Suppressor macrophage treated with lipopolysaccharide for 4 hours (primary cell): ENCODE measurements around the gene CAPN15.
"Not testable (repeated sequence)": the region's sequence is repeated elsewhere in the genome, so short reads cannot be mapped to it uniquely, and the experiment has no call there.

ENCODE experiments used
- DNase-seq: peaks from one replicate; pipeline ENCODE4 v3.0.0-alpha.2; 2020

The CAPN15 gene

DNA sequence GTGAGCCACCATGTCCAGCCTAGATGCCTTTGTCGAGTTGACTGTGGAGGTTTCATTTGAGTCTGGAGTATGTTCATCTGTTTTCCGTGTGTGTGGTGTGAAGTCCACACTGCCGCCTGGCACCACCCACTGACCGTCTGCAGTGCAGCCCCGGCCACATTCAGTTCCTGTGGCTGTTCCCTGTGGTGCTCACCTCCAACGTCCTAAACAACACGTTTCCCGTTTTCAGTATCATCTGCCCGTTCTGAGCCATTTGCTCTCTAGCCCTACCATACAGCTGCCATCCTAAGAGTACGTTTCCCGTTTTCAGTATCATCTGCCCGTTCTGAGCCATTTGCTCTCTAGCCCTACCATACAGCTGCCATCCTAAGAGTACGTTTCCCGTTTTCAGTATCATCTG lies 20.0 kb upstream of the CAPN15 start:
- not testable (repeated sequence) for DNase-seq

DNA sequence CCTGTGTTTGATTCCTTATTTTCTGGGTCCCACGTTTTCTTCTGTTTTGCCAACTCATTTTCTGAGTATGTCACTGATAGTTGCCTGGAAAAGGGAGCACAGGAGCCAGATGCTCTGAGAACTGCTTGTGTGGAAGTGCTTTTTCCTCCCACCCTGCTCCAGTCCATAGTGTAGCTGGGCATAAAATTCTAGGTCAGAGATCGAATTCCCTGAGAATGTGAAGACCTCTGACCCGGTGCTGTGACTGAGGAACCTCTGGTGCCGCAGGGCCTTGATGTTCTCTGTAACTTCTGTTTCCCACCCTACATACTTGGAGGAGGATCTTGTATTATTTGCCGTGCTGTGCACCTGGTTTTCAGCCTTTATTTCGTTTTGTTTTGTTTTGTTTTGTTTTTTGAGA lies 19.5 kb upstream of the CAPN15 start:
- DNase-seq = no peak

DNA sequence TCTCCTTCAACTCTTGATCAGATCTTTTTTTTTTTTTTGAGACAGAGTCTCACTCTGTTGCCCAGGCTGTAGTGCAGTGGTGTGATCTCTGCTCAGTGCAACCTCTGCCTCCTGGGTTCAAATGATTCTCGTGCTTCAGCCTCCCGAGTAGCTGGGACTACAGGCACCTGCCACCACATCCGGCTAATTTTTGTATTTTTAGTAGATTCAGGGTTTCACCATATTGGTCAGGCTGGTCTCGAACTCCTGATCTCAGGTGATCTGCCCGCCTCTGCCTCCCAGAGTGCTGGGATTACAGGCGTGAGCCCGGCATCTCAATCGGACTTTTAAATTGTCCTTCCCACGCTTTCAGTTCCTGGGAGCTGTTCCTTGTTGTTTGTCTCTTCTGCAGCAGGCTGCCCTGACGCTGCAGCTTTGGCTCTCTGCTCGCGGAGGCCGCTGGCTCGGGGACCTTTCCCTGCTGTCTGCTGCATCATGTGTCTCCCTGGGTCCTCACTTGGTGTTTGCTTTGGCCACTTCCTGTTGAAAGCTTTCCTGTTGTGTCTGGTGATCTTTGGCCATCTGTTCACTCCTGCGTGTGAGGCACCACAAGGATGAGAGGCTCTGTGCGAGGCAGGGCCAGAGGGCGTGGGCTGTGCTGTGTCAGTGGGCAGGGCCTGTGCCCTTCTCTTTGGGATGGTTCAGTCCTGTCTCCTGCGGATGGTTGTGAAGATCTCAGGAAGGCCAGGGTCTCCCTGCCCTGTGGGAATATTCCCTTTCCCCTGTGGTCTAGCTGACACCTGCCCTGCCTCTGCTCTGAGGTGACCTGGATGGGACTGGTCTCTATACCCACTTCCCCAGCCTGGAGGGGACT lies 18.4 kb upstream of the CAPN15 start:
- DNase-seq = no peak

DNA sequence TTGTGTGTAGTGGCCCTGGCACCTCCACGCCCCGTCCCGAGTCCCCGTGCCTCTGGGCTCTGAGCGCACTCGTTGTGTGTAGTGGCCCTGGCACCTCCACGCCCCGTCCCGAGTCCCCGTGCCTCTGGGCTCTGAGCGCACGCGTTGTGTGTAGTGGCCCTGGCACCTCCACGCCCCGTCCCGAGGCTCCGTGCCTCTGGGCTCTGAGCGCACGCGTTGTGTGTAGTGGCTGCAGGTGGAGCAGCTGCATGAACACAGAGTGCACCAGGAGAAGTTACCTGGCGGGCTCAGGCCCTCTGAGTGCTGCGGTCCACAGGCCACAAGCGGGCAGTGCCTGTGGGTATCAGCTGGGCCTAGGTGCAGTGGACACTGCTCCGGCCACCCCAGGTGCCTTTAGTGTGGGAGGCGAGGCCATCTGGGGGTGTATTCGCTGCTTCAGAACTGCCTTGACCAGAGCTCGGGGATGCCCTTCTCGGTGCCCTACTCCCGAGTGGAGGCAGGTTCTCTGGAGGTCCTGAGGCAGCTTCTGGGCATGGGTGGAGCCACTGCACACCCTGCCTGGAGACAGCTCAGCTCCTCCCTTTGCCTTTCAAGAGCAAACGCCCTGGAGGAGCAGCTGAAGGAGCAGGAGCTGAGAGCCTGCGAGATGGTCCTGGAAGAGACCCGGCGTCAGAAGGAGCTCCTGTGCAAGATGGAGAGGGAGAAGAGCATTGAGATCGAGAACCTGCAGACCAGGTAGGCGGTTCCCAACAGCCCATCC lies 17.3 kb upstream of the CAPN15 start:
- DNase-seq = no peak

DNA sequence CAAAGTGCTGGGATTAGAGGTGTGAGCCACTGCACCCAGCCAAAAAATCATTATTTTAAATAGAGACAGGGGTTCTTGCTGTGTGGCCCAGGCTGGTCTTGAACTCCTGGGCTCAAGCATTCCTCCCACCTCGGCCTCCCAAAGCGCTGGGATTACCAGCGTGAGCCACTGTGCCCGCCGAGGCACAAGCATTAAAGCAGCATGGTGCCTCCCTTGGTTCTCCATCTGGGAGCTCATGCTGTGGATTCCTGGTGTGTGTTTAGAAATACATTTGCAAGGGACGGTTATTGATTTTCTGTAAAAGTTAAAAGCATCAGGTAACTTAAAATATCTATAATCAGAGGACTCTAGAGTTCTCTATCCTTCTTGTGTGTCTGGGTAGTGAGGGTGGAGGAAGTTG lies 14.7 kb upstream of the CAPN15 start:
- no peak for DNase-seq

DNA sequence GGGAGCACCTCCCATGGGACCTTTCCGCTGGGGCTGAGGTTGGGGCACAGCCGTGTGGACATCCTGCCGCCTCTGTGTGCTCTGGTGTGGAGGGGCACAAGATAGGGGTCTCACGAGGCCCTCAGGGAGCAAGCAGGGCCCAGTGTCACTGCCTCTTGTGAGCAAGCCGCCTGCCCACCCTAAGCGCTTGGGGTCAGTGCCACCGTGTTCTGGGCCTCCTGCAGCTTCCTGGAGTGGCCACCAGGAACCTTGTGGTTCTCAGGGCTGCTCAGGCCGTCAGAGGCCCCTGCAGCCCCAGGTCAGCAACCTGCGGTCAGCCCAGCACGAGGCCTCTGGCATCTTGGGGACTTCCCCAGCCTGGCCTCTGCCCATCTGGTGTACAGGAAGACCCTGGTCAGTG lies 13.6 kb upstream of the CAPN15 start:
- DNase-seq = no peak

DNA sequence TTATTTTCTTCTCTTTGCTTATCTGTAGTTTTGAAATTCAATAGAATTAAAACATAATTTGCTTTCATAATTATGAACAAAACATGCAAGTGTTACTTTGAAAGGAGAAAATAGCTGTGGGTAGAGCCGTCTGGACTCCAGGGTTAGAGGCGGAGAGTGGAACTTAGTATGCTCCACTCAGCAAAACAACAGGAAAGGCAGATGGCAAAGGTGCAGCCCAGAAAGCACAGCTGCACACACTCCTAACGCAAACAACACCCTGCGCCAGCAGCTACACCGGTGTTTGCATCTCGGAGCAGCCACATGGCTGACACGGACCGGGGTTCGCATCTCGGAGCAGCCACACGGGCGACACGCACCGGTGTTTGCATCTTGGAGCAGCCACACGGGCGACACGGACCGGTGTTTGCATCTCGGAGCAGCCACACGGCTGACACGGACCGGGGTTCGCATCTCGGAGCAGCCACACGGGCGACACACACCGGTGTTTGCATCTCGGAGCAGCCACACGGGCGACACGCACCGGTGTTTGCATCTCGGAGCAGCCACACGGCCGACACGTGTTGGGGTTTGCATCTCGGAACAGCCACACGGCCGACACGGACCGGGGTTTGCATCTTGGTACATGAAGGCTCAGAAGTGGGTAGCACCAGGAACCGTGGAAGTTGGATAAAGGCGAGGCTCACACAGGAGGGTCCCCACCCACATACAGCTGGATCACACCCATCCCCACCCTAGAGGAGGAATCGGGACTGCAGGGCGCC lies 12.2 kb upstream of the CAPN15 start:
- no peak for DNase-seq

DNA sequence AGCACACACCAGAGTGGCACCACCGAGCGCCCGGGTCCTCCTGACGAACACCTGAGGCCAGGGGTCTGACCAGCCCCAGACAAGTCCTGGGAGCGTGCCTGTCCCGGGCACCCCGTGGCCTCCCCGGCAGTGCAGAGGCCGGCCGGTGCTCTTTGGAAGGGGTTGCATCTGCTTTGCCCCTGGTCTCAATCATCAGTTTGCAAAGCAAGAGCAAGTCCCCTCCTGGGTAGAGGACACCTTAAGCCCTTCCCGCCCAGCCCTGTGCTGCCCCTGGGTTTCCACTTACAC lies 11.6 kb upstream of the CAPN15 start:
- no peak for DNase-seq

DNA sequence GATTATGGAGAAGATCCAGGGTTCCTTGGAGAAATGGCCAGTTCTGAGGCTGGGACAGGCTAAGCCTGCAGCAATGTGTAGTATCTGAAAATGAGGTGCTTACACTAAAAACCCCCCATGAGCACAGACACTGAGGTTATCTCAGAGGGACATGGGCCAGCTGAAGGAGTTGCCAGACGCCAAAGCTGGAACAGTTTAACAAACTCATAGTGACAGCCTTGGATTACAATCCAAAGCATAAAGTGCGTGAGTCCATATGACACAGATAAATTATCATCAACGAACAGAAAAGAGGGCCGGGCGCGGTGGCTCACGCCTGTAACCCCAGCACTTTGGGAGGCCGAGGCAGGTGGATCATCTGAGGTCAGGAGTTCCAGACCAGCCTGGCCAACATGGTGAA lies 11.2 kb upstream of the CAPN15 start:
- no peak for DNase-seq

DNA sequence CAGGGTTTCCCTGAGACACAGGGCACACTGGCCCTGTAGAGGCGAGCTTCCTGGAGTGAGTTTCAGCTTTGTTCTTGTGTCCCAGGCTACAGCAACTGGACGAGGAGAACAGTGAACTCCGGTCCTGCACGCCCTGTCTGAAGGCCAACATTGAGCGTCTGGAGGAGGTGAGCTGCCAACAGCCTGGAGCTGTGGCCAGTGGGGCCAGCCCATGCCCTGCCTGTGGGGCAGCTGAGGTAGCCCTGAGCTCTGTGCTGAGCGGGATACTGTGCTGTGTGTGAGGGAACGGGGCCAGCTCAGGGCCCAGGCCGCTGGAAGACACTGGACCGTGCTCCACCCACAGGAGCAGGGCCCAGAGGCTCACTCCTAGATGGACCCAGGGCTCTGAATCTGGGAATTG lies 8.7 kb upstream of the CAPN15 start:
- DNase-seq = no peak

DNA sequence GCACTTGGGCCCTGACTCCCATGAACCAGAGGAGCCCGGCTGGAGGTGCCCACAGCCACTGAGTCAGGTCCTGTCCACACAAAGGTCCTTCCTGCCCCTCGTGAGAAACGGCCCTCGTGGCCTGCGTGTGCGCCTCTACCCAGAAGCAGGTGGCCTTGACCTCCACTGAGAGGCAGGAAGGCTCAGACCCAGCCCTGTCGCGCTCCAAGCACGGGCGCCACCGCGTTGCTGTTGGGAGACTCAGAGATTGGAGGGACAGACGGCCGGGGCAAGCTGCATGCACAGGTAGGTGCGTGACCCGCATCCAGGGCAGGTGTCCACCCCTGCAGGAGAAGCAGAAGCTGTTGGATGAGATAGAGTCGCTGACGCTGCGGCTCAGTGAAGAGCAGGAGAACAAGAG lies 8.1 kb upstream of the CAPN15 start:
- no peak for DNase-seq

DNA sequence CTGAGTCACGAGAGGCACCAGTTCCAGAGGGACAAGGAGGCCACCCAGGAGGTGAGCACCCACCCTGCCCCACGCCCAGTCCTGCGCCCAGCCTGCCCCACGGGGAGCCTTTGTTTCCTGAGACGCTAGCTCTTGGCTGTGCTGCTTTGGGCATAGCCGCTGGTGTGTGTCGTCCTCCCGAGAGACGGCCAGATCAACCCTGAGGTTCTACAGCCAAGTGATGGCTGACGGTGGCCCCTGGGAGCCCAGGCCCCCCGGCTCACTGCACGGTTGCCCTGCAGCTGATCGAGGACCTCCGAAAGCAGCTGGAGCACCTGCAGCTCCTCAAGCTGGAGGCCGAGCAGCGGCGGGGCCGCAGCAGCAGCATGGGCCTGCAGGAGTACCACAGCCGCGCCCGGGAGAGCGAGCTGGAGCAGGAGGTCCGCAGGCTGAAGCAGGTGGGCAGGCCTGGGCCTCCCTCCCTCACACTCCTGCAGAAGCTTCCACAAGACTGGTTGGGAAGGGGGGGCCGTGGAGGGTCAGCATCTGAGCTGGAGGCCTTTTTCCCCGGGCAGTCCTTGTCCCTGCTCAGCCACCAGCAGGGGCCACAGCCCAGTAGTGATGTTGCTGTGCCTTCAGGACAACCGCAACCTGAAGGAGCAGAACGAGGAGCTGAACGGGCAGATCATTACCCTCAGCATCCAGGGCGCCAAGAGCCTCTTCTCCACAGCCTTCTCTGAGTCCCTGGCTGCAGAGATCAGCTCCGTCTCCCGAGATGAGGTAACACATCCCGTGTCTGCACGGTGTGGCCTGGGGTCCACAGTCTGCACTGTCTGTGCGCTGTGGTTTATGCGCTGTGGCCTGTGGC lies 7.4 kb upstream of the CAPN15 start:
- no peak for DNase-seq

DNA sequence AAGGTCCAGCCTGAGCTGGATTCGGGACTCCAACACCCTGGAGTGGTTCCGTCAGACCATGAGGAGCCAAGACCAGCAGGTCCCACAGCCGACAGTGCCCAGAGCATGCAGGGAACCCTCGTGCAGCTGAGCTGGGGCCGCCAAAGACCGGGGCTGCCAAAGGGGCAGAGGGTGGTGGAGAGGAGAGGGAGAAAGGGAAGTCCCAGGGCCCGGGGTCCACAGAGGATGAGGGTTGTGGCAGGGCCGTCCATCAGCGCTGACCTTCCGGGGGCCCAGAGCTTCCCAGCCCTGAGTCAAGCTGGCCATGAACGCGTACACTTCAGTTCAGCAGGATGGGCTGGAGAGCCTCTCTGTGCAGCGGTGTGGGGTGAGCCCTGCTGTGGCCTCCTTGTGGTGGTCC lies 6.7 kb upstream of the CAPN15 start:
- DNase-seq = no peak

DNA sequence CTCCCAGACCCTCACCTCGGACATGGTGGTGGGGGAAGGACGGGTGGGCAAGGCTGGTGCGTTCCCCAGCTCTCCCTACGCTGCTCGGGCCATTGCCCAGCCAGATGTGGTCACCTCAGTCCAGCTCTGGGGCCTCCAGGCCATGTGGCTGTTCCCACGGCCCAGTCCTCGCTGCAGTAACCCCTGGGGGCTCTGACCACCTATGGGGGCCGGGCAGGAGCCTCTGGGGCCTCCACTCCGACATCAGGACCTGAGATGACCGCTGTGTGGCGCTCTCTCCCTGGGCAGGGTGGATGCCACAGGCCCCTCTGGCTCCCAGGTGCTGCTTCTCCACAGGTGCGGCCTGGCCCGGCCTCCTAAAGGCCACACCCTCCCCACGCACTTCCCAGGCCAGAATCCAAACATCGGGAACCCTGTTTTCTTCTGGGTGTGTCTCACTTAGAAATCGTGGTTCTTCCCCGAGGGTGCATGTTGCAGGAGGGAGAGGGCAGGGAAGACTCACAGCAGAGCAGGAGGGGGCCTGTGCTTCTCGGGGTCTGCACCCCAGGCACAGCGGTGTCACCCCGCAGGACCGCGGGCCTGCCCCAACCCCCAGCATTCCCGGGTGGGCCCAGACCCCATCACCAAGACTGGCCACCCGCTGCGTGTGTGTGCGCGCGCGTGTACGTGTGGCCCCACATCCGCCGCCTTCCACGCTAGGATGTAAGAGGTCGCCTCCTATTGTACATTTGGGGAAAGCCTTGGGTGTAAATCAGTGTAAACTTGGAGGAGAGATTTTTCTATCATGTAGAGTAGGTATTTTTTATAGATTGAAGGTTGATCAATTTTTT lies 5.9 kb upstream of the CAPN15 start:
- no peak for DNase-seq

DNA sequence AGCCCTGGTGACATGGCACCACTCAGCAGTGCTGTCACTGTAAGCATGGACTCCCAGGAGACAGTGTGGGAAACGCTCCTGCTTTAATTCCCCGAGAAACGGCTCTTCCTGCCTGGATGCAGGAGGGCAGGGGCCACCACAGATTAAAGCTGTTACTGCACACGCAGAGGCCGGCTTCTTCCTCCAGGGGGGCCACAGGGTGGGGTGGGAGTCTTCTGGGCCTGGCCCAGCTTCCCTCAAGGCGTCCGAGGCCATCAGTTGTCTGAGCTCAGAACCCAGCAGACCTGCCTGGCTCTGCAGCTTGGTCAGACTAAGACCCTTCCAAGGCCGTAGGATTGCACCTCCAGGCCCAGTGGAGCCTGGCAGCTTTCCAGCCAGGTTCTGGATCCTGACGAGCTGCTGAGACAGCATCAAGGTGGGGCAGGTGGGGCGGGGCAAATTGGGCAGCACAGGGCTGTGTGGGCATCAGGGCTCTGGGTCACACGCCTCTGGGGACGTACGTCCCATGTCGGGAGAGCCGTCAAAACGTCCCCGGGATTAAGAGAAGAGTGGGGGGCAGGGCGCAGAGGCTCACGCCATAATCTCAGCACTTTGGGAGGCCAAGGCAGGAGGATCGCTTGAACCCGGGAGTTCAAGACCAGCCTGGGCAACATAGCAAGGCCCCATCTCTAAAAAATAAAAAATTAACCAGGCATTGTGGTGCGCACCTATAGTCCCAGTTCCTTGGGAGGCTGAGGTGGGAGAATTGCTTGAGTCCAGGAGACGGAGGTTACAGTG lies 5.0 kb upstream of the CAPN15 start:
- no peak for DNase-seq

DNA sequence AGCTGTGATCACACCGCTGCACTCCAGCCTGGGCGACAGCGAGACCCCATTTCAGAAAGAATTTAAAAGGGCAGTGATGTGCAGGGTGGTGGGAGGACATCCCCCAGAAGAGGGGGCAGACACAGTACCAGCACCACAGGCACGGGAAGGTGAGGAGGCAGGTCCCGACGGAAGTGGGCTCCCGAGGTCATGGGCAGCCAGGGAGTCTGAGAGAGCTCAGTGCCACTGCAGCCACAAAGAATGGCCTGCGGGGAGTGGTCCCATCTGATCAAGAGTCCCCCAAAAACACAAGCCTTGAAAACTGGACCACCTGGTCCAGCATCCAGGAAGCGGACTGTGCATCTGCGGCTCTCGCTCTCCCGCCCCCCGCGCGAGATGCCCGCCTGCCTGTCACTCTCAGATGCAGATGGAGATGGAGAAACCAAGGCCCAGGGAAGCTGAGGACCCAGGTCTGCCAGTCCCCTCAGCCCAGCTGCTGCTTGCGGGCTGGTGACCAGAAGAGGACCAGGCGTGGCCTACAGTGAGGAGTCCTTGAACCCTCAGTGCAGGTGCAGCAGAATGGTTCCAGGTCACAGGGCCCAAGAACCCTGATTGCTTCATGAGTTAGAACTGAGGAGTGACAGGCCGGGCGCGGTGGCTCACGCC lies 4.3 kb upstream of the CAPN15 start:
- DNase-seq = no peak

DNA sequence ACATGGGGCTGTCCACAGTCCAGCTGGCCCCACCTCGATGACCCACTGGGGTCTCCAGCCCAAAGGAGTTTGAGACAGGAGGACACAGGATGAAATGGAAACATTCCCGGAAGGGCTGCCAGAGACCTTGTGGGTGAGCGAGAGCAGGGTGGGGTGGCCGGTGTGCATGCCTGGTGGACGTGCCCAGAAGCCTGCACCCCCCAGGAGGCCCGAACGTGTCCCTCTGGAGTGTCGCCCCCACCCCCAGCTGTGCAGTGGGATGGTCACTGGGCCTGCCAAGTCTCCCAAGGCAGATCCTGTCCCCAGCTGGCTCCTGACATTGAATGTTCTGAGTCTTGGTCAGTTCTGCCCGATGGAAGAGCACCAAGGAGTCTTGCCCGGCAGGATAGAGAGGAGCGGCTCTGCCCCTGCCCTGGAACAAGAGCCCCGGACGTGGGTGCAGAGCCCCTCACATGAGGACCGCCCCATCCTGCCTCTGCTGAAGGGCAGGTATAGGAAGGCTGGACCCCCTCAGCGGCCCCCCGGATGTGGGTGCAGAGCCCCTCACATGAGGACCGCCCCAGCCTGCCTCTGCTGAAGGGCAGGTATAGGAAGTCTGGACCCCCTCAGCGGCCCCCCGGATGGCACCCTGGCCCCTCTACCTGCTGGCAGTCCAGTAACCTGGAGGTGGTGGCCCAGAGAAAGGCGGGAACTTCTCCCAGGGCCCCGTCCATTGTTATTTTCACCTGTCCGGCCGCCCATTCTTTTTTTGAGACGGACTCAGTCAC lies 3.1 kb upstream of the CAPN15 start:
- no peak for DNase-seq

DNA sequence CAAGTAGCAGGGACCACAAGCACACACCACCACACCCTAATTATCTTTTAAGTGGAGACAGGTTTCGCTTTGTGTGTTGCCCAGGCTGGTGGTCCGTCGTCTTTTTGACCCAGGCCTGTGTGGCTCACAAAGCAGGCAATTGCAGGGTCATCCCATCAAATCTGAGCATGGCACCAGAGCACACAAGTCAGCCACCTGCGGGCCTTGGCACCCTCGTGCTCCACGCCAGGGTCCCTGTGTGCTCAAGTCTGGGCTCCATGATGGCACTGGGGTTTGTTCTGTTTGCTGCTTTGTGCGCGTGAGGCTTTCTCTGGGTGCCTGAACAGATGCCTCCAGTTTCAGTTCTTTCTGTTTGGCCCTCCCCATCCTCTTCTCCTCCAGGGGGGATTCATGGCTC lies 2.4 kb upstream of the CAPN15 start:
- DNase-seq = no peak

DNA sequence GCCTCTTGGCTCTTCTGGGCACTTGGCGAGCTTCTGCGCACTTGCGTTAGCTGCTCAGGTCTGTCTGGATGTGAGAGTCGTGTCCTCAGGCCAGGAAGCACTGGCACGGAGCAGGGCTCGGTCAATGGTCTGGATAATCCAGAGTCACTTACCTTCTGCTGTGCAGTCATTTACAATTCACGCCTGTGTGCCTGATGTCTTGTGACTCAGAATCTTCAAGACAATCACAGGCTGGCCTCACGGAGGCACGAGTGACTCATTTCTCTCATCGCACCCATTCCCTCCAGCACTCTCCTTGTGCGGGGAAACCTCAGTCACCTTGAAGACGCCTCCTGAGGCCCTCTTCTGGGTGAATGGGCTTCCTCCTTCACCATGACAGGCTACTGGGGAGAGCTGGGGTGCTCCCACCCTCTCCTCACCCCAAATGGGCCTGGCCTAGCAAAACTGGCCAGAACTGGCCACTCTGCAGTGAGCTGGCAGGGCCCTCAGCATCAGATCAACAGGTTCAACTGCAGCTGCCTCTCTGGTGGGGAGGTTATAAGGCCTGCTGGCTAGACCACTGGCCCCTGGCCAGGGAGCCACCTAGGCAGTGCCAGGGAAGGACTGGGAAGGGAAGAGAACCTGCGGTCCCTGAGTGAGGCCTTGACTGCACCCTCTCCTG lies 1.9 kb upstream of the CAPN15 start:
- DNase-seq = peak; percentile 23
